NCI-H1436 treated with DMSO at 0.1 percent for 48 hours (cell line): Measurements from ENCODE around the gene PKHD1.
"Not testable (repeated sequence)": the region's sequence is repeated elsewhere in the genome, so short reads cannot be mapped to it uniquely, and the experiment has no call there.

Source experiments
- DNase-seq: peaks from one replicate; lab custom pipeline; 2025; lab: John Stamatoyannopoulos, UW

Gene PKHD1

DNA sequence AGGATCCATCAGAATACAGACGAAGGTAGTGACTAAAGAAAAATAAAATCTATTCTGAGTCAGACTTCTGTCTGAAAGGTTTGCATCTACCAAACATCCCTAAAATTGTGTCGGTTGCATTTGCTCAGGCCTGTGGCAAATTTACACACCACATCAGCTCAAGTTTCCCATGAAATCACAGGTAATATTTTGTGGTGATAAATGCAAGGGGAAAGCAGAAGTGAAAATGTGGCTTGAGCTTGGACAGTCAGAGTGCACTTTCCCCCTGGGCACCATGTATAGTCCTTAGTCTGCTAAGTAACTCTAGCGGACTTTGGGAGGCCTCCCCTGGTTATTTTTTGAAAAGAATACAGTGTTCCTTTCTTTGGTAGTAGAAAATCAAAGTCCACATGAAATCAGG, 159.1 kb downstream of the PKHD1 start:
- no peak for DNase-seq

DNA sequence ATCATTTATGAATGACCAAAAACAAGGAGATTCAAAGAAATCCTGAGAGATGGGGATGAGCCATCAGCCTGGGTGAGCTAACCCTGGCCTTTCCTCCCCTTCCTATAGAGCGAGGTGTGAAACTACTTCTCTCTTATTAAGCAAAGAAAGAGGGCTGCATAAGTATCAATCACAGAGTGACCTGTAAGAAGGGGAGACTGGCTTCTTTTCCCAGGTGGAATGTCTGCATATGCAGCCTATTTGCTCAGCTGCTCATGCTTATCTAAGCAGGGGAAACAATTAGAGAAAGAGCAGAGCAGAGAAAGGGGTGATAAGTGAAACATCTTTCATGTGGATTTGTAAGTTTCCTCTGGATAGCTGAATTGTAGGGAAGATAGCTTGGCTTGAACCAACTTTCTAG, 160.0 kb downstream of the PKHD1 start:
- no peak for DNase-seq

- no peak for DNase-seq
Measured at GRCh38 chr6:51926125-51926524, 161.3 kb downstream of the PKHD1 start.

DNA sequence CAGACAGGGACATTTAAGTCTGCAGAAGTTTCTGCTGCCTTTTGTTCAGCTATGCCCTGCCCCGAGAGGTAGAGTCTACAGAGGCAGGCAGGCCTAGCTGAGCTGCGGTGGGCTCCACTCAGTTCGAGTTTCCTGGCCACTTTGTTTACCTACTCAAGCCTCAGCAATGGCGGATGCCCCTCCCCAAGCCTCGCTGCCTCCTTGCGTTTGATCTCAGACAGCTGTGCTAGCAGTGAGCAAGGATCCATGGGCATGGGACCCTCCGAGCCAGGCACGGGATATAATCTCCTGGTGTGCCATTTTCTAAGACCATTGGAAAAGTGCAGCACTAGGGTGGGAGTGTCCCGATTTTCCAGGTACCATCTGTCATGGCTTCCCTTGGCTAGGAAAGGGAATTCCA, 164.9 kb downstream of the PKHD1 start:
- DNase-seq = not testable (repeated sequence)

DNA sequence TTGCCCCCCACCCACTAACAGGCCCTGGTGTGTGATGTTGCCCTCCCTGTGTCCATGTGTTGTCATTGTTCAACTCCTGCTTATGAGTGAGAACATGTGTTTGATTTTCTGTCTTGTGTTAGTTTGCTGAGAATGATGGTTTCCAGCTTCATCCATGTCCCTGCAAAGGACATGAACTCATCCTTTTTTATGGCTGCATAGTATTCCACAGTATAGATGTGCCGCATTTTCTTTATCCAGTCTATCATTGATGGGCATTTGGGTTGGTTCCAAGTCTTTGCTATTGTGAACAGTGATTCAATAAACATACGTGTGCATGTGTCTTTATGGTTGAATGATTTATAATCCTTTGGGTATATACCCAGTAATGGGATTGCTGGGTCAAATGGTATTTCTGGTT, 169.1 kb downstream of the PKHD1 start:
- DNase-seq = not testable (repeated sequence)

DNA sequence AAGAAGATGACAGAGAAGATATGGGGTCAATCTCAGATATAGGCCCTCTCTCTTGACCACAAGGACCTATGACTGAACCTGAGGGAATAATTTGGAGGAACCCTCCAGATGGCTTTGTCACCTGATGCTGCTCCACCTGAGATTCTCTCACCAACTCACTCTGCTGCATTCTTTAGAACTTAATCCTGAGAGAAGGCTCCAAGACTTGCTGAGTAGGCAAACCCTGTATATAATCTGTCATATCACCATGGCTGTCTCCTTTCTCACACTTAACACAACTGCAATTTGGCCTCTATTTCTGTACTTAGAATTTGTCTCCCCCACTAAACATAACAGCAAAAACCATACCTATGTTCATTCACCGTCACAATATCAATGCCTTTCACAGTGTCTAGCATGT, 172.3 kb downstream of the PKHD1 start:
- DNase-seq = no peak

DNA sequence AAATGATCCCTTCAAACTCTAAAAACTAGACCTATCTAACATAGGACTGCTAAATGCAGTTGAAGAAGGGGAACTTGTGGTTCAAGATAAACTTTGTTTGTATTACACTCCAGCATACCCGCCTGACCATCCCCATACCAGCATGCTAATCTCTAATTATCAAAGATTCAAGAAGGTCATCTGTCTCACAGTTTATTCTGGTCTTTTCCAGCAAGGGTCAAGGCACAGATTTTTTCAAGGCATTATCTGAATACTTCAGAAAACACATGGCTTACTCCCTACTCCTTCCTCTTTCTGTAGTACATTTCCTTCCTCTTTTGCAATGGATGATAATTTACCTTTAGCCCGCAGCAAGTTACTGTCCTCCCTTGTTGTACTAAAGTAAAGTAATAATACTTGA, 174.1 kb downstream of the PKHD1 start:
- no peak for DNase-seq

GRCh38 chr6:51910851-51911250, 176.6 kb downstream of the PKHD1 start:
- DNase-seq = no peak

GRCh38 chr6:51908243-51908642, 179.2 kb downstream of the PKHD1 start:
- DNase-seq = no peak

DNA sequence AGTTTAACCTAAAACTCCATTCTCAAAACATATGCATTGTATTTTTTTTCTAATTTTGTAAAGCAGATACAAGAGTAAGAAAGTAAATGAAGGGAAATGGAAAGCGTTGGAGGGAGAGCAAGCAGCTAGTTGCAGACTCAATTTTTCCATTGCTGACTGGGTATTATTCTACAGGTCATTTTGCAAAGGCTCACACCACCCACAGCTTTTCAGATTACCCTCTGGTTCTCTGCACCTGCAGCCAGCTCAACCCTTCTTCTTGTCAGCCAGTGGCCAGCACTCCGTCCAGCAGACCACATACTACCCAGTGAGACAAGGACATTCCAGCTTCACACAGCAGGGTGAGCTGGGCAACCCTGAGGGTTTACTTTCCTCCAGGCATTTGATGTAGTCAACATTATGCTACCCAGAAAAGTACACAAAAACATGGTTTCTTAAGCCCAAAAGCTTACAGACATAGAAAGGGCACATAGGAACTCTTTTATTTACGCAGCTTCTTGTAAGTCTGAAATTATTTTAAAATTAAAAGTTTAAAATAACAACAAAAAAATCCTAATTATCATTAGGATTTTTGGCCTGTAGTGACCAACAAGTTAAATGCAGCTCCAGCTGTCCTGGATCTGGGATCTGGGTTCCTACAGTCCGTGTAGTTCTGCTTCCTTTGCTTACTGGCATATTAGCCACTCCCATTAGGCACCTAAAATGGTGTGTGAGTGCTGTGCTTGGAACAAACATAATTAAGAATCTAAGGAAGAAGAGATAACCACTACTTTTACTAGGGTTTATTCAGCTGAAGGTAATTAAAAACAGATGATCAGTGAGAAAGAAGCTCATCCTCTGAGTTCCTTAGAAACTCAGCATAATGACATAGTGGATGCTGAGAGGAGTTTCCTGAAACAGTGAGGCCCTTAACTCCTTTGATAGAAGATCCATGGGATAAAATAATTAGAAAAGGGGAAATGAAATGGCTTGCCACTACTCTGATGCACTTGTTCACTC, 185.3 kb downstream of the PKHD1 start:
- DNase-seq = no peak

DNA sequence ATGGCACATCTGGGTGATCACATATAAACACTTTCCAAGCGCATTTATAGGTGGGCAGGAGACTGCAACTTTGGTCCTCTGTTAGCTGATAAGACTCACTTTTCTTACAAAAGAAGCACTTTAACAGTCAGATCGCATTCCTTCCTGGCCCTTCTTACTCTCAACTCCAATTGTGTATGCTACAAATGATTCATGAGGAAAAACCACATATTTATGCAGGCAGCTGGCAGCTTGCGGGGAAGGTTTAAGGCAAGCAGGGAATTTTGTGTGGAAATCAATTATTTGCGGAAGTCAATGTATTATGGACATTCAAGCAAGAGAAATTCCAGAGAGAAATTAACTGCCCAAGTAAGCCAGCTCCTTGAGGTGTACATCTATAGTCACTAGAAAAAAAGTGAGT, 194.0 kb downstream of the PKHD1 start:
- no peak for DNase-seq

- no peak for DNase-seq
Measured at GRCh38 chr6:51892750-51893149, 194.7 kb downstream of the PKHD1 start.

DNA sequence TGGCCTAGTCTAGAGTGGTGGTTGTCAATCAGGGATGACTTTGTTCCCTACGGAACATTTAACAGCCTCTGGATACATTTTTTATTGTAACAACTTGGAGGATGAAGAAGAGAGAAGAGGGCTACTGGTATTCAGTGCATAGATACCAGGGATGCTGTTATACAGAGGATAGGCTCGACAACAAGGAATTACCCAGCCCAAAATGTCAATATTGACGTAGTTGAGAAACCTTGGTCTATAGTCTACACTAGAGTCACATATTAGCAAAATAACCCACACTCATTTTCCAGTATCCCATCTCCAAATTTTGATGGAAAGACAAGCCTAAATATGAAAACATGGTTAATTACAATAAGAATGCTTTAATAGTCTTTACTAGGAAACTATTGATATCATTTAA, 195.1 kb downstream of the PKHD1 start:
- DNase-seq = no peak

GRCh38 chr6:51891784-51892183, 195.6 kb downstream of the PKHD1 start:
- no peak for DNase-seq

- DNase-seq = no peak
Measured at GRCh38 chr6:51887859-51888258, 199.6 kb downstream of the PKHD1 start.

DNA sequence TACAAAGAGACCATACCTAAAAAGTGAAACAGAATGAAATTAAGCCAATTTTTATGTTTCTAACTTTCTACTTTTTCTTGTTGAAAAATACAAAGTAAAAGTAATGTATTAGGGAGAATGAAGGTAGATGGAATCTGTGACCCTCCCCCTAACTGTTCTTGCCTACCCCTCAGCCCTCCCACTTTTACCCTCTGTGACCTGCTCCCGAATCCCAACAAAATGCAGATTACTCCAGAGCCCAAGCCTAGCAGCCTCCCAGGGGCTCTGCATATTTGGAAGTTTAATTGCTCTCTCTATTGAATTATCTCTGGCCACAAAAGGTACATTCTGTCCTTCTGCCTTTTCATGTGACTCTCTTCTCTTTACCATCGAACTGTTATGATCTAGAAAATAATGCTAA, 201.5 kb downstream of the PKHD1 start:
- DNase-seq = no peak

DNA sequence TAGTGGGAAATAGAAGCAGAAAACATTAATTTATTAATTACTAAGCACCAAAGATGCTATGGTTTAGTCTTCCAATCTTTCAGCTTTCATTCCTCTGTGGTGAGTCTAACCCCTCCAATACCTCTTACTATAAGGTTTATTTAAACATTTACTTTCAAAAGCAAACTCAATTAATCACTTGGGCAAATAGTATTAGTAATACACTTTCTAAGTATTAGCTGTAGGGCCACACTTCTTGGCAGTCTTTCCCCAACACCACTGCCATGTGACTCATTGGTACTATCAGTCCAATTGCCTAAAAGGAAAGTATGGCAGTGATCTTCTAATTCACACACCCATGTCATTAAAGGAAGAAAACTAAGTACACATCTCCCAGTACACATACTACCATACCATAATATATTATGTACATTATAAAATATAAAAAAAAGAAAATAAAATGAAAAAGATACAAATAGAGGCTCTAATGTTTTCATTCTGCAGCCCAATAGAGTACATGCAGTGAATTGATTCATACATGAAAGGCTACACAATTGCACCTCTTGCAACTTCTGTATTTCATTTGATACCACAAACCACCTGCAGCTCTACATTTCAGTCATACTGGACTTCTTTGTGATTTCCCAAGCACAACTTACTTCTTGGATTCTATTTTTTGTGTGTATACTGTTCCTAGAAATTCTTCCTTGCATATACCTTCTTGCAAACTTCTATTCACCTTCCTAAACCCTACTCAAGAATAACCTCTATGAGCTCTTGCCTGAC, 218.6 kb downstream of the PKHD1 start:
- DNase-seq = no peak

DNA sequence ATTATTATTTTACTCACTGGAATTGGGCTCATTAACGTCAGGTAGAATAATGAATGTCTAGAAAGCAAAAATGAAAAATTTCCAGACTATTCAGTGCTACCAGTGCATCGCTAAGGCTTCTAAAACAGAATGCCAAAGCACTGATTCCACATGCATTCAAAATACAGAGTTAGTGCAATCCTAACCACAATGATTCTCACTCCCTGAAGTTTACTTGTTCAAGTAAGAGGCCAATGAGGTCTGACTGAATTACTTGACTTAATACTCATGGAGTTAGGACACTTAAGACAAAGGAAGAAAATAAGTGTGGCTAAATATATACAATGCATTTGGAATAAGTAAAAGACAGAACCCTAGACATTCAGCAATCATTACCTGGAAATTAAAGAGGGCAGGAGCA, 220.5 kb downstream of the PKHD1 start:
- no peak for DNase-seq

GRCh38 chr6:51865996-51866395, 221.4 kb downstream of the PKHD1 start:
- no peak for DNase-seq

DNA sequence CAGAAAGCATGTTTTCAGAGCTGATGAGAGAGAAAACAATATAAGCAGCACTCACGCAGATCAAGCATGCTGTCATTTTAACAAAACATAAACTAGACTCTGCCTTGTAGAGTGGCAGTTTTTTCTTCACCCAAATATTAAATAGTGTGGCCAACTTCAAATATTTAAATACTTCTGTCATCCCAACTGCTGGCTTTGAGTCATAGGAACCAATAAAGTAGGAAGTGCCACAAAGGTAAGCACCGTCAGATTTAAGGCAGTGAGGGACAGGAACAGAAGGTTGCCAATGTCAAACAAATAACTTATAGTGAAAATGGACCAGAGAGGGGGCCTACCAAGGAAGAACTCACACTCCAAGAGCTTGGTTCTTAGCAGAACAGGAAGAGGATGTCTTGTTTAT, 222.2 kb downstream of the PKHD1 start:
- DNase-seq = no peak

DNA sequence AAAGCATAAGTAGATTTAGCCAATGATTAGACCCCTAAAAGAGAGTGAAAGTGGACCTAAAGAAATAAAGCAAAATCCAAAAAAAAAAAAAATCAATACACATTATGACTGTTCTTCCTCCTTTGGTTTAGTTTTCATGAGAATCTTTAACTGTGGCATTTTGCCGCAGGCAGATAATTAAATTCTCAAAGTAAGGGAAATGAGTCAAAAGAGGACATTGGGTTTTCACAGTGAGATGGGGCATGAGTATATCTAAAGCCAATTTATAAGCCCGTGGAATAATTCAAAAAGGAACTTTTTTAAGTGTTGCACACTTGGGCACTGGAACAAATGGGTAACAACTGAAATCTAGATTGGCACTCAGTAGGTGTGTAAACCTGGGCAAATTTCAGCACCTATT, 230.3 kb downstream of the PKHD1 start:
- no peak for DNase-seq

DNA sequence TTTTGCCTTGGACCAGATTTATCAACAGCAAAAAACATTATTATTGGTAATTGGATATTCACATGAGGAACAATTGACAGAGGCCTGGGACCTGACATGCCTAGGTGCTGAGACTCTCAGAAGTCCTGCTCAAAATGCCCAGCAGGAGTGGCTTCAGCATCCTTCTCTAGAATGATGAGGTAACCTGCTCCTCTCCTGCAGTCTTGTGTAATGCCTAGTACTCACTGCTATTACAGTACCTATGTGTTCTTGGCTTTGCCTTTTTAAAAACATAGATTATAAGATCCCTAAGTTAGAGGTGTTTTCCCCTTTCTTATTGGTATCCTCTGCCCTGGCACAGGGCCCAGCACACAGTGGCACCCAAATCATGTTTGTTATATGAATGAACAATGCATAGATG, 230.9 kb downstream of the PKHD1 start:
- no peak for DNase-seq
